Measurements from ENCODE around the gene ADIPOR2.

ADIPOR2 gene

DNA sequence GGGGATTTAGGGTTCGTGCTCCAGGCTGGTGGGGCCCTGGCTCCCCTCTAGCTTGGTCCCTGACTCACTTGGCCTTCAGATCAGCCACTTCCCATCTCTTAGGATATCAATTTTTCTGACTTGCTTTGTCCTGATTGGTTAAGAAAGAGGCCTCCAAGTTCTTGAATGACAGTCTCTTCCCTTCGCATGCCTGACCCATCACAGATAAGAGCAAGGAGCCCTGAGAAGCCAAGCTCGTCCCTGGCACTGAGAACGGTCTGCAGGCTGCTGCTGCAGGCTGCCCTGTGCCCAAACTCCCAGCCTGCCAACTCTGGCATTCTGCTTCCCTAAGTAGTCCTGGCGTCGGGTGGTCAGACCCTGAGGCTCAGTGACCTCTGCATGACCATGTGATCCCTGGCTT lies 128.7 kb downstream of the ADIPOR2 start:
- TF ChIP-seq CTCF (conservative IDR thresholded peaks at IDR 0.05; ENCODE audit: low read depth, low read length): no peak
- no peak for DNase-seq (ENCODE audit: low read depth)
- H3K4me3 ChIP-seq (ENCODE audit: low read length): no peak overlapping the region

- no peak for DNase-seq (ENCODE audit: low read depth)
Observed at GRCh38 chr12:1820191-1820895, 129.5 kb downstream of the ADIPOR2 start, which contains the start of gene LRTM2. Gene LRTM2, plus strand, starts transcription at chr12:1820565. Its CDS starts 7,584 bp downstream, at chr12:1828149.

DNA sequence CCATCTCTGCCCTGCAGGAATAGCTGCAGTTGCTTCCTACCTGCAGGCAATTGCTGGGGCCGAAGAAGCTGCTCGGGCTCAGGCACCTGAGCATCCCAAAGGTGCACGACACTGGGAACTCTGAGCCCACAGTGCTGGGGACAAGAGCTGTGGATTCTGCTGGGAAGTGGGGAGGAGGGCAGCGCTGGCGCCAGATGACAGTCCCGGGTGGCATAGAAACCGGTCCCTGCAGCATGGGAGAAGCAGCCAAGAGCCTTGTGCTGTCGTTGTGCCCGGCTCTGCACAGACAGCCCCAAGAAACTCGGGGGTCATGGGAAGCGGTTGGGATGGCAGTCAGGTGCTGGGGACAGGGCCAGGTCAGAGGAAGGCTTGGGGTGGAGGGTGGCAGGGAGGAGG lies 130.0 kb downstream of the ADIPOR2 start:
- TF ChIP-seq CTCF (conservative IDR thresholded peaks at IDR 0.05; ENCODE audit: low read depth, low read length): no peak
- DNase-seq (ENCODE audit: low read depth): no peak

More at GRCh38 chr12:1820191-1820895, 129.5 kb downstream of the ADIPOR2 start, which contains the start of gene LRTM2:
- no peak within 1 kb of the TSS for H3K4me3 ChIP-seq (ENCODE audit: low read length)
- TF ChIP-seq CTCF (conservative IDR thresholded peaks at IDR 0.05; ENCODE audit: low read depth, low read length): no peak

DNA sequence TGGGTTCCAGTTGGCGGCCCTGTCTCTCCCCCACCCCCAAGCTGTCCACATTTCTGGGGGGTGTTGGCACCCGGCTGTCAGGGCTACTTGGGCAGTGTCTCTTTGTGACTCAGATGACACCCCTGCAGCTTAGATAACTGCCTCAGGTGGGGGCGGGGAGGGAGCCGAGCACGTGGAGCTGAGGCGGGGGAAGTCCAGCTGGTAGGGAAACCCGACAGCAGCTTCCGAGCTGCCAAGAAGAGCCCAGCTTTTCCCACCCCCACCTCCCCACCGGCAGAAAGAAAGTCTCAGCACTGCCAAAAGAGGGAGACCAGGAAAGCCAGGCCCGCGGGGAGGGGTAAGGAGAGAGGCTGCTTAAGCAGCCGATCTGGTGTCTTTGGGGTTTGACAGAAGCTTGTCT lies 130.9 kb downstream of the ADIPOR2 start:
- TF ChIP-seq CTCF (conservative IDR thresholded peaks at IDR 0.05; ENCODE audit: low read depth, low read length): no peak
- no peak overlapping the region for H3K4me3 ChIP-seq (ENCODE audit: low read length)
- no peak for DNase-seq (ENCODE audit: low read depth)

More for the DNA sequence above, 130.0 kb downstream of the ADIPOR2 start:
- no peak overlapping the region for H3K4me3 ChIP-seq (ENCODE audit: low read length)

DNA sequence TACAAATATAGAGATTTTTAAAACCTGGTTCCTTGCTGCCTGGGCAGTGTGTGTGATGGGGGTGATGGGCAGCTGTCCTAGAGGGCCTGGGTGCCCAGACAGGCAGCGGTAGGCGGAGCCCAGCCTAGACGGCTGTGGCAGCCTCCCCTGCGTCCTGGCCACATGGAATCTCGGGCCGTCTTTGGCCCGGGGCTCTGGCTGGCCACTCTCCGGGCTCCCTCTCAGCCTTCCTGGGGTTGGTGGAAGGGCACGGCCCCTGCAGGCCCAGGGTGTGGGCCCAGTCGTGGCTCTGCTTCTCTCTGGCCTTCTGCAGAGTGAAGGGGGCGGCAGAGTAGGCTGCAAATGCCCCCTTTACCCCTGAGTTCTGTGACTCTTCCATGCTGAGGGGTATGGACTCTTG lies 131.8 kb downstream of the ADIPOR2 start:
- no peak overlapping the region for H3K4me3 ChIP-seq (ENCODE audit: low read length)
- DNase-seq (ENCODE audit: low read depth): no peak
- no peak for TF ChIP-seq CTCF (conservative IDR thresholded peaks at IDR 0.05; ENCODE audit: low read depth, low read length)

DNA sequence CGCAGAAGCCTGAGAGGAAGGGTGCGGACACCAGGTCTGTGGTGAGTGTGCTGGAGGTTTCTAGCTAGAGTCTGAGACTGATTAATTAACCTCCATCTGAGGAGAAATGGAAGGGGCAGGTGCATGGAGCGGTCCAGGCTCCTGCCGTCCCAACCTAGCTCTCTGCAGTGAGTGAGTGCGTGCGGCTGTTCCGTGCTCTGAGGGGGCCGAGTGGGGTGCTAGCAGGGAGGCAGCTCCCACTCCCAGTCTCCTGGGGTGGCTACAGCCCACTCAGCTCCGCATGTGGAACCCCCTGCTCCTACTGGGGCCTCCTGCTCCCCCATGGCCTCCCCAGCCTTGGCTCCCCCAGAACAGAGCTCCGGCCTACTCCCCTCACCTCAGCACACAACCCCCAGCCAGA lies 132.4 kb downstream of the ADIPOR2 start:
- no peak for TF ChIP-seq CTCF (conservative IDR thresholded peaks at IDR 0.05; ENCODE audit: low read depth, low read length)
- no peak overlapping the region for H3K4me3 ChIP-seq (ENCODE audit: low read length)
- no peak for DNase-seq (ENCODE audit: low read depth)
